Gastroesophageal sphincter (tissue), 4 donors: ENCODE data around the gene RASD1. TPM values are rescaled to one million over a fixed set of nuclear protein-coding genes. Genes with fewer than 3 reads are reported as not detected.

ENCODE experiments used
- ATAC-seq: fragments of 150-250 bp; one replicate; pipeline ENCODE4 v1.9.1; 2016; ENCODE audit warnings: mild to moderate bottlenecking, moderate library complexity
- H3K27ac ChIP-seq, 4 donors: fragments of 200-600 bp; sonication (generic) in 3 of 4; 1 replicate in 3 of 4; 2 replicates in 1 of 4; pipeline ENCODE4 v1.5.1; 2016 to 2019
- H3K27me3 ChIP-seq: fragments of 200-600 bp; sonication (generic); one replicate; pipeline ENCODE4 v1.5.1; 2019
- H3K36me3 ChIP-seq, 2 donors: fragments of 200-600 bp; sonication (generic); one replicate each; pipeline ENCODE4 v1.5.1; 2019; ENCODE audit warnings: control low read depth in 1 of 2
- H3K4me1 ChIP-seq, 3 donors: fragments of 200-600 bp; sonication (generic); 1 replicate in 2 of 3; 2 replicates in 1 of 3; pipeline ENCODE4 v1.5.1; 2016 to 2019; ENCODE audit warnings: control low read depth in 2 of 3
- H3K4me3 ChIP-seq, 2 donors: fragments of 200-600 bp; sonication (generic); one replicate each; pipeline ENCODE4 v1.5.1; 2019; ENCODE audit warnings: mild to moderate bottlenecking in 1 of 2, moderate library complexity in 1 of 2
- H3K9me3 ChIP-seq, 3 donors: fragments of 200-600 bp; sonication (generic); one replicate each; pipeline ENCODE4 v1.5.1; 2017 to 2019; ENCODE audit warnings: control low read depth in 2 of 3
- EP300 ChIP-seq: sonication (generic); formaldehyde crosslinking; IDR thresholded peaks from one replicate; pipeline ENCODE4 v1.6.1; 2017; ENCODE audit warnings: antibody characterized with exemption, mild to moderate bottlenecking
- POLR2A ChIP-seq, 2 donors: fragments of 450-650 bp; IDR thresholded peaks; one replicate each; pipeline ENCODE4 v1.6.1; 2017; ENCODE audit warnings: antibody characterized with exemption in 2 of 2, mild to moderate bottlenecking in 2 of 2, moderate library complexity in 1 of 2
- POLR2AphosphoS5 ChIP-seq: sonication (generic); formaldehyde crosslinking; IDR thresholded peaks from one replicate; pipeline ENCODE4 v1.6.1; 2017; ENCODE audit warnings: antibody characterized with exemption
- WGBS, 2 donors: methylation state at CpG; one replicate each; pipeline ENCODE4 v1.1.5; 2018; ENCODE audit warnings: low coverage in 1 of 2; 5-methylcytosine and 5-hydroxymethylcytosine counted together
- total RNA-seq, 4 donors: library from RNA; depleted of rRNA; stranded (reverse); fragments of >200 nt; gene quantifications; one replicate each; pipeline ENCODE4 v1.1.0, GENCODE V29; 2016
- TF ChIP-seq, protein P1 (sequence below), 4 experiments: fragments of 200-600 bp in 2 of 4; fragments of 450-650 bp in 2 of 4; sonication (generic) in 1 of 4; IDR thresholded peaks; one replicate each; pipeline ENCODE4 v1.5.1; 2017 to 2019; ENCODE audit warnings: antibody characterized with exemption in 4 of 4, mild to moderate bottlenecking in 2 of 4, moderate library complexity in 2 of 4

RASD1 gene
- total RNA-seq, 4 donors from 2014 or later: 2.6 to 24.6 (median 5.1) TPM

- Histone ChIP-seq H3K27me3 (no peaks in the 10 kb centered on the region), H3K9me3 (no peaks in the 10 kb centered on the region), H3K4me1 (peaks cover 0 to 8% (median 5%) of the 10 kb centered on the region in 3 donors), H3K27ac (no peak overlapping the region), H3K36me3 (no peaks in the 10 kb centered on the region), H3K4me3 (no peak overlapping the region)
- ATAC-seq: no peak
- 0 to 38% methylated on average over 1 to 10 of the region's 14 CpGs for WGBS, 2 donors
- no peak for TF ChIP-seq EP300
- TF ChIP-seq, protein P1, sequence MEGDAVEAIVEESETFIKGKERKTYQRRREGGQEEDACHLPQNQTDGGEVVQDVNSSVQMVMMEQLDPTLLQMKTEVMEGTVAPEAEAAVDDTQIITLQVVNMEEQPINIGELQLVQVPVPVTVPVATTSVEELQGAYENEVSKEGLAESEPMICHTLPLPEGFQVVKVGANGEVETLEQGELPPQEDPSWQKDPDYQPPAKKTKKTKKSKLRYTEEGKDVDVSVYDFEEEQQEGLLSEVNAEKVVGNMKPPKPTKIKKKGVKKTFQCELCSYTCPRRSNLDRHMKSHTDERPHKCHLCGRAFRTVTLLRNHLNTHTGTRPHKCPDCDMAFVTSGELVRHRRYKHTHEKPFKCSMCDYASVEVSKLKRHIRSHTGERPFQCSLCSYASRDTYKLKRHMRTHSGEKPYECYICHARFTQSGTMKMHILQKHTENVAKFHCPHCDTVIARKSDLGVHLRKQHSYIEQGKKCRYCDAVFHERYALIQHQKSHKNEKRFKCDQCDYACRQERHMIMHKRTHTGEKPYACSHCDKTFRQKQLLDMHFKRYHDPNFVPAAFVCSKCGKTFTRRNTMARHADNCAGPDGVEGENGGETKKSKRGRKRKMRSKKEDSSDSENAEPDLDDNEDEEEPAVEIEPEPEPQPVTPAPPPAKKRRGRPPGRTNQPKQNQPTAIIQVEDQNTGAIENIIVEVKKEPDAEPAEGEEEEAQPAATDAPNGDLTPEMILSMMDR (IDR thresholded peaks at IDR 0.05): no peak
- TF ChIP-seq POLR2AphosphoS5: no peak
- no peak for TF ChIP-seq POLR2A (IDR thresholded peaks at IDR 0.05)
Measured at GRCh38 chr17:17500999-17501605, 4.9 kb upstream of the RASD1 start.

- Histone ChIP-seq H3K9me3 (no peaks in the 10 kb centered on the region), H3K27me3 (no peaks in the 10 kb centered on the region), H3K36me3 (no peaks in the 10 kb centered on the region), H3K4me3 (no peak overlapping the region), H3K27ac (no peak overlapping the region), H3K4me1 (peaks cover 0 to 23% (median 14%) of the 10 kb centered on the region in 3 donors)
- no peak for TF ChIP-seq POLR2AphosphoS5
- TF ChIP-seq, protein P1 (IDR thresholded peaks at IDR 0.05): no peak
- TF ChIP-seq POLR2A (IDR thresholded peaks at IDR 0.05): no peak
- no peak for TF ChIP-seq EP300
- no CpG with 5 or more reads among the region's 17 CpGs for WGBS, 2 donors
- ATAC-seq: no peak
Measured at GRCh38 chr17:17499402-17500145, 3.4 kb upstream of the RASD1 start.

DNA sequence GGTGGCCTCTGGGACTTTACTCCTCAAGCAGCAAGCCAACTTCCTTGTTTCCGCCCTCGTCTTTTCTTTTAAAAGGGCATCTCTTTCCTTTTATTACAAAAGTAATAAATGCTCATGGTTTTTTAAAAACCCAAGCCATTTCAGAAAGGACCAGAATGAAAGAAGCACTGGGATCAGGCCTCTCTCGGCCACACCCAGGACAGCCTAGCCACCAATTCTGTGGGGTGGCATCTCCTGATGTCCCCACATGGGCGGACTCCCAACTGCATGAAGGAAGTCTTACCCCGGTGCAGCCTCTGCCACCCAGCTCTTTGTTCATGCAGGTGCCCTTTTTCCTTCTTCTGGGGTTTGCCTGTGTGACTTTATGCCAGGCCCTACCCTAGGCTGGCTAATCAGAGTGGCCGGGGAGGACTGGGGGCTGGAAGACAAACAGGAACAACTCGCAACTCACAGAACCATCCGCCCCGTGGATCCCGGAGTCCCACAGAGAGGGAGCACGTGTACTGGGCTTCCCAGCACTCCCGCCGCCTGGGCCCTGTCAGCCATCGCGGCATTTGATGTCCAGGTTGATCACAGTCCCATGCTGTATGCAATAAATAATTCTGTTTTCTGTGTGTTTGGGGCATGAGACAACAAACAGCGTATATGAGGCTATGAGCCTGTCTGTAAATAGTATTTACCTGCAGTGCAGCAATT lies 2.6 kb upstream of the RASD1 start:
- 60 to 95% methylated on average over 1 to 11 of the region's 16 CpGs for WGBS, 2 donors
- Histone ChIP-seq H3K36me3 (no peaks in the 10 kb centered on the region), H3K4me1 (peaks cover 0 to 26% (median 15%) of the 10 kb centered on the region in 3 donors), H3K27me3 (no peaks in the 10 kb centered on the region), H3K4me3 (no peak overlapping the region), H3K27ac (no peak overlapping the region), H3K9me3 (no peaks in the 10 kb centered on the region)
- ATAC-seq: no peak
- TF ChIP-seq POLR2AphosphoS5 (no peak), POLR2A (IDR thresholded peaks at IDR 0.05) (no peak), EP300 (no peak)
- TF ChIP-seq, protein P1 (IDR thresholded peaks at IDR 0.05): no peak

DNA sequence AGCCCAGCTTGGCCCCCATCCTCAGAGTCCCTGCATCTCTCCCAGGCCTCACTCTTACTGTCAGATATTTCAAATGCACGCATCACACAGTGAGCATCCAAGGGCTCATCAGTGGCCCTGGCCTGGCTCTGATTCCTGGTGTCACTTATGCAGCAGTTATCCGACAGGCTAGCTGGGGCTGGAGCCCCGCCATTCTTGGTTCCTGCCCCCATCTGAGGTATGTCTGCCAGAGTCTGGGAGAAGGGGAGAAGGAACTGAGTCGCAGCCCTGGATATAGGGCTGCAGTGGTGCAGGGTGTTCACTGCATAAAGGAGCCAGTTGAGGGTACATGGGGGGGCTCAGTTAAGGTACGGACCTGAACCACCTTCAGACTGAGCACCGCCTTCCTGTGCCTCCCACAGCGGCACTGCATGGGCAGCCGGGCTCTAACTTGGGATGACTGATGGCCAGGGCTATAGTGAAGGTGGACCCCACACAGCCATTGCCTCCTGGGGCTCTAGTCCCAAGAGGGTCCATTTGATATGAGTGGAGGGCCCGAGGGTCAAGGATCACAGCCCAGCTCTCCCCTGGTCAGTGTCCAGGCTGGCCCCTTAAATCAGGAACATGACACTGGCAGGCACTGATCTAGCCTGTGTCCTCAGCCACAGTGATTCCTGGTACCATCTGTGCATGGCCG lies 1.8 kb upstream of the RASD1 start:
- ATAC-seq: no peak
- Histone ChIP-seq H3K9me3 (no peaks in the 10 kb centered on the region), H3K4me3 (no peak overlapping the region), H3K36me3 (peaks cover 0 to 5% of the 10 kb centered on the region in 2 donors), H3K27me3 (no peaks in the 10 kb centered on the region), H3K4me1 (peaks cover 0 to 26% (median 15%) of the 10 kb centered on the region in 3 donors), H3K27ac (no peak overlapping the region)
- no peak for TF ChIP-seq EP300
- TF ChIP-seq POLR2A (IDR thresholded peaks at IDR 0.05): no peak
- TF ChIP-seq, protein P1 (IDR thresholded peaks at IDR 0.05): no peak
- TF ChIP-seq POLR2AphosphoS5: no peak
- WGBS, 2 donors: 83 to 90% methylated on average over 1 to 2 of the region's 10 CpGs
